Right ventricle myocardium inferior (tissue), 1 donor: ENCODE measurements around the gene LY86. TPM values are rescaled to one million over a fixed set of nuclear protein-coding genes. Genes with fewer than 3 reads are reported as not detected.

Experiments used
- ATAC-seq: fragments of 200-7000 bp; cut with Tn5 transposase; one replicate; pipeline ENCODE4 v1.9.1; 2020; ENCODE audit warnings: mild to moderate bottlenecking, moderate library complexity
- DNase-seq: peaks from one replicate; pipeline ENCODE4 v3.0.0; 2021; ENCODE audit errors: missing footprints
- intact Hi-C: fragments of 100-400 bp; cut with DNase I; formaldehyde crosslinking; loops from one replicate; pipeline ENCODE4 v1.11.0; 2022
- total RNA-seq: library from RNA; stranded (reverse); fragmentation: NEBNext Ultra II Directional; extraction: Animal tissue kit (Norgen Biotek cat#: 25700); gene quantifications from one replicate; pipeline ENCODE4 v1.2.1, GENCODE V29; 2021
- donor health status: DM: no; HTN: yes; CAD: no; lungs with severe emphysema.

Gene LY86
- total RNA-seq, 1 donor from 2014 or later, result 1.1 TPM

GRCh38 chr6:6566766-6567165, 21.8 kb upstream of the LY86 start:
- ATAC-seq, result no peak
- DNase-seq, result no peak
- intact Hi-C loops, result no loop called here

GRCh38 chr6:6569096-6569810, 19.3 kb upstream of the LY86 start:
- ATAC-seq (no peak), DNase-seq (no peak)
- intact Hi-C loops, result no loop called here

- no peak for DNase-seq
- intact Hi-C loops, result no loop called here
- ATAC-seq, result no peak
These were observed 18.7 kb upstream of the LY86 start for GRCh38 chr6:6569811-6570164.

- intact Hi-C loops, result no loop called here
- DNase-seq, result no peak
- no peak for ATAC-seq
These were observed 17.4 kb upstream of the LY86 start for GRCh38 chr6:6570929-6571671.

GRCh38 chr6:6575143-6575542, 13.4 kb upstream of the LY86 start:
- DNase-seq (no peak), ATAC-seq (no peak)
- intact Hi-C loops, result no loop called here

GRCh38 chr6:6577735-6578134, 10.8 kb upstream of the LY86 start:
- no peak for DNase-seq
- ATAC-seq, result no peak
- intact Hi-C loops, result no loop called here

- DNase-seq (no peak), ATAC-seq (no peak)
- intact Hi-C loops, result no loop called here
These were observed 9.2 kb upstream of the LY86 start for GRCh38 chr6:6579281-6579680.

GRCh38 chr6:6580225-6580856, 8.2 kb upstream of the LY86 start:
- ATAC-seq (no peak), DNase-seq (no peak)
- intact Hi-C loops, result no loop called here

- intact Hi-C loops, result no loop called here
- no peak for DNase-seq
- ATAC-seq, result no peak
These were observed 7.5 kb upstream of the LY86 start for GRCh38 chr6:6581054-6581453.

- DNase-seq (no peak), ATAC-seq (no peak)
- intact Hi-C loops, result no loop called here
These were observed 6.4 kb upstream of the LY86 start for GRCh38 chr6:6582131-6582530.

- DNase-seq, result no peak
- intact Hi-C loops, result no loop called here
- no peak for ATAC-seq
These were observed 4.7 kb upstream of the LY86 start for GRCh38 chr6:6583836-6584235.

GRCh38 chr6:6584310-6585002, 4.1 kb upstream of the LY86 start:
- DNase-seq, result no peak
- intact Hi-C loops, result no loop called here
- no peak for ATAC-seq

- DNase-seq, result no peak
- intact Hi-C loops, result no loop called here
- ATAC-seq, result no peak
These were observed 3.6 kb upstream of the LY86 start for GRCh38 chr6:6585003-6585311.

GRCh38 chr6:6586167-6586566, 2.4 kb upstream of the LY86 start:
- DNase-seq (no peak), ATAC-seq (no peak)
- intact Hi-C loops, result no loop called here

GRCh38 chr6:6586671-6587526, 1.6 kb upstream of the LY86 start:
- DNase-seq (no peak), ATAC-seq (no peak)
- intact Hi-C loops, result no loop called here

- ATAC-seq, result no peak
- intact Hi-C loops, result no loop called here
- no peak for DNase-seq
These were observed 840 bp upstream of the LY86 start for GRCh38 chr6:6587696-6588063.

GRCh38 chr6:6588924-6589709, 597 bp downstream of the LY86 start:
- DNase-seq (no peak), ATAC-seq (peak; percentile 65)

GRCh38 chr6:6590530-6590929, 2.0 kb downstream of the LY86 start:
- no peak for ATAC-seq
- no peak for DNase-seq
- intact Hi-C loops, result no loop called here

More at GRCh38 chr6:6588924-6589709, 597 bp downstream of the LY86 start:
- intact Hi-C loops, result no loop called here
